HG02981 (cell line): ENCODE results near the gene ZIC3.

Experiments used
- ATAC-seq: cut with Tn5 transposase; IDR thresholded peaks from one replicate; pipeline ENCODE4 v1.9.1; 2021; ENCODE audit warnings: mild to moderate bottlenecking, moderate library complexity; ENCODE audit not compliant: unreplicated experiment

Gene ZIC3

GRCh38 chrX:137573324-137574101 lies 7.6 kb downstream of the ZIC3 start:
- no peak for ATAC-seq

- ATAC-seq, result no peak
These were observed 8.3 kb downstream of the ZIC3 start for GRCh38 chrX:137574102-137574783.

DNA sequence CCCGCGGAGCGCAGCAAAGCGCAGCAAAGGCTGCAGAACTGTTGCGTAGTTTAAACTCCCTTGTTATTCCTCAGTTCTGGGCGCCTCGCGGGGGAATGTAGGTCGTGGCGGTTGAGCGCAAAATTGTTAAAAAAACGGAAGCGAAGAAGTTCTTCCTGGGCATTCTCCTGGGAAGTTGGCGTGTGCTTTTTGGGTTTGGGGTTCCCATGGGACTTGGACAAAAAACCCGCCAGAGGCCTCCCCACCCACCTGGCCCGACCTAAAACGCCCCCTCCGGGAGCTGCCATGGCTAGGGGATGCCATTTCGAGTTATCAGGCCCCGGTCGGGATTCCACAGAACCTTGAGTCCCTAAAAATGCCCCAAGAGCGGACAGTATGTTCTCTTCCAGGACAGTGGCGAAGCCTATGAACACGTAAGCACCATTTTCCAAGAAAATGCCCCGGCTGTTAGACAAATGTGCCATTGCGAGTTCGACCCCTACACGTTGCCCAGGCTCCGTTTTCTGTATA lies 8.9 kb downstream of the ZIC3 start:
- ATAC-seq, result no peak

DNA sequence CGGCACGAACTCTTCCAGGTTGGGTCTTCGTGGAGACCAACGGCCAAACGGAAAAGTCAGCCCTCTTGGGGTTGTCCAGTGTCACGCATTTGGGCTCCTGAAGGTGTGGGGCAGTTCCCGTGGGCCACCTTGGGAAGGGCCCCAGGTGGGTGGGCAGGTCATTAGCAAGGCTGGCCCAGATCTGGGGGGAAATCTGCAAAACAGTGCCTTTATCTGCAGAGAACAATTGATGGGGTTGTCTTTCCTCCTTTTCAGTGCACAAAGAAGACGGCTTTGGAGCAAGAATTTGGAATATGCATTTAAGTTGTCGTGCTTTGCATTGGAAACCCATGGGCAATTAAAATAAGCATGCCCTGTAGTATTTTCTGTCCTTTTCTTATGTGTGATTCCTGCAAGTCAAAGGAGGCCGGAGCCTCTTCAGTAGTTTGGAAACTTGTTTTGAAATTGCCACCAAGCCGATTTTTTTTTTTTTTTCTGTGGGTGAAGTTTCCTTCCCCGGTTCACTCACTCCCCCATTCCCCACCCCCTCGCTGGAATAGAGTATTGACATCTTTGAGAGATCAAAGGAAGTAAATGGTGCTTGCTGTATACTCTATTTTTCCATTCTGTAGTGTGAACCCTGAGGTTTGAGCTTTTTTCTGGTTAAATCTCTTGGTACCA lies 9.8 kb downstream of the ZIC3 start:
- ATAC-seq, result no peak

DNA sequence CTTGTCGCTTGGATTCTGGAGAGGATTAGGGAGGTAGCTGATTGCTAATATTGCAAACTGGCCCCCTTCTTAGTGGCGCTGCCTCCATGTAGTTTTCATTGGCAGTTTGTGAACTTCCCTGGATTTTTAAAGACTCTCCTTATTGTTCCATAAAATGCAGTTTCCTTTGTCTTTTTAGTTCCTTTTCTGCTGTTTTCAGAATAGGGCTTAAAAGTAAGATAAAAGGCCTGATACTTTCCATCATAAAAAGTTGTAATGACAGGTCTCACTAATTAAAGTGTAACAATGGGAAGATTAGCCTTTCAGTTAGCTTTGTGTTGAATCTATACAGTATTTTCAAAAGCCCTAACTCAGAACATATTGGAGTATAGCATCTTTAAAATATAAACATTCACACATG lies 21.2 kb downstream of the ZIC3 start:
- no peak for ATAC-seq

GRCh38 chrX:137600769-137601168 lies 34.8 kb downstream of the ZIC3 start:
- ATAC-seq, result no peak
